Measurements from ENCODE around the gene TMBIM1. TPM values are rescaled to one million over a fixed set of nuclear protein-coding genes. Genes with fewer than 3 reads are reported as not detected.
"Not testable (repeated sequence)": the region's sequence is repeated elsewhere in the genome, so short reads cannot be mapped to it uniquely, and the experiment has no call there.

TMBIM1 gene
- total RNA-seq, 1 donor from 2014 or later = 113 TPM

DNA sequence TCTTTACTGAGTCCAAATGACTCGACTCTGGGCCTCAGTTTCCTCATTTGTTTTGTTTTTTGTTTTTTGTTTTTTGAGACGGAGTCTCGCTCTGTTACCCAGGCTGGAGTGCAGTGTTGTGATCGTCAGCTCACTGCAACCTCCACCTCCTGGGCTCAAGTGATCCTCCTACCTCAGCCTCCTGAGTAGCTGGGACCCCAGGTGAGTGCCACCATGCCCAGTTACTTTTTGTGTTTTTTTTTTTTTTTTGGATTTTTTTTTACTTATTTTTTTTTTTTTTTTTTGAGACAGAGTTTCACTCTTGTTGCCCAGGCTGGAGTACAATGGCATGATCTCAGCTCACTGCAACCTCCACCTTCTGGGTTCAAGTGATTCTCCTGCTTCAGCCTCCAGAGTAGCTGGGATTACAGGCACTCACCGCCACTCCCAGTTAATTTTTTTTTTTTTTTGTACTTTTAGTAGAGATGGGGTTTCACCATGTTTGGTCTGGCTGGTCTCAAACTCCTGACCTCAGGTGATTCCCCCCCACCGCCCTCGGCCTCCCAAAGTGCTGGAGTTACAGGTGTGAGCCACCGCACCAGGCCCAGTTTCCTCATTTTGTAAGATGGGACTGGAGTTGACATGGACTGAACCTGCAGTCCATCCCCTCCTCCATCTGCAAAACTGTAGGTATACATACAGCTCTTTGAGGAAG is 18.9 kb downstream of the TMBIM1 start:
- not testable (repeated sequence) for DNase-seq (ENCODE audit: extremely low read depth, low read depth, low spot score)

DNA sequence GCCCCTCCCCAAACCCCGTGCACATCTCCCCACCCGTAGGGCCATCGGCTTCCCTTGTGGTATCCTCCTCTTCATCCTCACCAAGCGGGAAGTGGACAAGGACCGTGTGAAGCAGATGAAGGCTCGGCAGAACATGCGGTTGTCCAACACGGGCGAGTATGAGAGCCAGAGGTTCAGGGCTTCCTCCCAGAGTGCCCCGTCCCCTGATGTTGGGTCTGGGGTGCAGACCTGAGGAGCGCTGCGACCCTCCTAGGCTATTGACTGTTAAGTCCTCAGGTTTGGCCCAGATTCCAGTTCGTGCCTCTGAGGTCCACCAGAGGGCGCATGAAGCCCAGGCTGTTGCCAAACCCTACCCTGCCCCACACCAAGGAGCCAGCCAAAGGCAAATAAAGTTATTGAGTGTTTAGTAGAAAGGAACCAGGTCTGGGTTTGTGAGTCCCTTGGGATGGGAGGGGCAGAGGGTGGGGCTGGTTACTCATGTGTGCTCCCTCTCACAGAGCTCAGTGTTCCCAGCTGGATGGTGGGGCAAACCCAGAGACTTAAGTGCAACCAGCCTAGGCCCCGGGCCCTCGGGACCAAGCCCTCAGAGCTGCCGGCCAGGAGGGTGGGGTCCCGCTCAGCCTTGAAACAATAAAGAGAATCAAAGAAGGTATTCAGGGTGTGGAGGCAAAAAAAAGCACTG is 19.6 kb downstream of the TMBIM1 start:
- DNase-seq (ENCODE audit: extremely low read depth, low read depth, low spot score) = no peak

DNA sequence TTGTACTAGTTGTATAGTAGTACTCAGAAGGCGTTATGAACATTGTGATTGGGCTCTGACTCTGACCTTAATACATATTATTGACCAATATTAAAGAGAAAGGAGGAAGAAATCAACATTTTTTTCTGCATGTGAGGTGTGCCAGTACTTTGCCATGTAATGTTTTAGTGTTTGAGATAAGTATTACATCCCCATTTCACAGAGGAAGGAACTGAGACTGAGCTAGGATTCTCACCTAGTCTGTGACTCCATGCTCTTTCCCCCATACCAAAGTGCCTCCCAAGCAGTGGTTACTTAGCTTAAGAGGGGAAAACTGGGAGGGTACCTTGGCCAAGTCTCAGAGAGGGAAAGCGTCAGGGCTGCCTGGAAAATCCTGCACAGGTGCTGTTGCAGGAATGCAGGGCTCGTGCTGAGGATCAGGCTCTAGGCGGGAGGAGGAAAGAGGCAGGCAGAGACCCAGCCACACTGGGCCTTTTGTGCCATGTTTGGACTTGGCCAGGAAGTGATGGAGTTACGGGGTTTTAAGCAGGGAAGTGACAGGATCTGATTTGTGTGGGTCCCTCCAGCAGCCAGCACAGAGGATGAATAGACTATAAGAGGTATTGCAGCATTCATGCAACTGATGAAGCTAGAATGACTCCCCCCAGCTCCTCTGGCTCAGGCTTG is 20.3 kb downstream of the TMBIM1 start:
- no peak for DNase-seq (ENCODE audit: extremely low read depth, low read depth, low spot score)

DNA sequence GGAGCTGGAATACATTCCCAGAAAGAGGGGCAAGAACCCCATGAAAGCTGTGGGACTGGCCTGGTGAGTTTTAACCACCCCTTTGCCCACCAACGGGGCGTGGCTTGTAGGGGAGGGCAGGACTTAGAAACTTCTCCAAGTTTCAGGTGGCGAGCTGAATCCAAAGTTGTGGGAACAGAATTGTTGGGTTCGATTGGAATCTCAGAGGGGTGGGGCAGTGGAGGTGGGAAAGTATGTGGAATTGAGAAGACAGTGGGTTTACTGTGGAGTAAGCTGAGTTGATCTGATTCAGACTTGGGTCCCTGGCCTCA is 20.9 kb downstream of the TMBIM1 start:
- no peak for DNase-seq (ENCODE audit: extremely low read depth, low read depth, low spot score)

- DNase-seq (ENCODE audit: extremely low read depth, low read depth, low spot score) = no peak
Measured at GRCh38 chr2:218270721-218271486, 21.4 kb downstream of the TMBIM1 start.

DNA sequence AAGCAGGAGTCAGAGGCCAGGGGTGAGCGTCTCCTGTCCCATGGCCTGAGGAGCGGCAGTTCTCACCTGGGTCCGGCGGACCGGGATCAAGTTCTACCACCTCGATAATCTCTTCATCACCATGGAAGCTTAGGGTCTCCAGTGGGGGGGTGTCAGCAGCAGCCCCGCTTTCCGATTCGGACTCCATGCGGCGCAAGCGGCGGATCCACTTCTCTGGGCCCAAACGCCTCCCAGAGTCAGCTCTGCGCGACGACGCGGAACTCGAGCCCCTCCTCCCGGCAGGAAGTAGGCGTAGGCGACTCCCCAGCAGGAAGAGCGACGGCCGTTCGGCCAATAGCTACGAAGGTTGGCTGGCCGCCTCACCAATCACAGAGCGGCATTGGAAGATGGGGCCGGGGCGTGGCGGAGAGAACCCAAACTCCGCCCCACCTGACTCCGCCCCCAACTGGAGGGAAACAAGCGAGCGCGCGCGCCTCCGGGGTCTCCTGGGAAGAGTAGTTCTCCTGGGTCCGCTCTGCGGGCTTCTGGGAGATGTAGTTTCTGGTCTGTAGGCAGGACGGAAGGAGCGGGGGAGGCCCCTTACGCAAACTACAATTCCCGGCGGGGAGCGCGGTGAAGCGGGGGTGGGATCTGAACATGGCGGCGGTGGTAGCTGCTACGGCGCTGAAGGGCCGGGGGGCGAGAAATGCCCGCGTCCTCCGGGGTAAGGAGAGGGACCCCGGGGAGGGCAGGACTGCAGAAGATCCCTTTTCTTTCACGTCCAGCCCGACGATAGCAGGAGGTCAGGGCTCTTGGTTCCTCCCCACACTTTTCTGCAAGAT is 22.2 kb downstream of the TMBIM1 start, which contains the start of the genes AAMP and PNKD:
TSS of gene AAMP (minus strand) at position 238 of the 821 bp plus-strand sequence. CDS start at position 187, 51 bp downstream.
TSS of gene PNKD (plus strand) at position 620 of the 821 bp plus-strand sequence. CDS start at position 637, 17 bp downstream.
- DNase-seq (ENCODE audit: extremely low read depth, low read depth, low spot score) = peak; percentile 89

DNA sequence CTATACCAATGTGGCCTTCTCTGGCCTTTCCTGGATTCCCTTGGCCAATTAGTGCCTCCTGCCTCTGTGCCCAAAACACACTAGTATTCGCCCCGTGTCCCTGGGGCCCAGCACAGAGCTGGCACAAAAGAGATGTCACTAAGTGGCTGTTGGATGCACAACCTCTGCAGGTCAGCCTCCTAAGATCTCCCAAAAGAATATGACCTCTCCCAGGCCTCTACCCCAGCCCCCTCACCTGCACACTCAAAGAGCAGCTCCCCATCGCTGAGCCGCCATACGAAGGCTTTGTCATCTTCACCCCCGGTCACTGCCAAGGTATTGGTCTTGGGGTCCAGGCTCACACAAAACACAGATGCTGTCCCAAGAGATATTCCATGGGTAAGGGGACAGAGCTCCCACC is 25.0 kb downstream of the TMBIM1 start:
- DNase-seq (ENCODE audit: extremely low read depth, low read depth, low spot score) = no peak

- no peak for DNase-seq (ENCODE audit: extremely low read depth, low read depth, low spot score)
Measured at GRCh38 chr2:218266316-218266979, 25.9 kb downstream of the TMBIM1 start.

DNA sequence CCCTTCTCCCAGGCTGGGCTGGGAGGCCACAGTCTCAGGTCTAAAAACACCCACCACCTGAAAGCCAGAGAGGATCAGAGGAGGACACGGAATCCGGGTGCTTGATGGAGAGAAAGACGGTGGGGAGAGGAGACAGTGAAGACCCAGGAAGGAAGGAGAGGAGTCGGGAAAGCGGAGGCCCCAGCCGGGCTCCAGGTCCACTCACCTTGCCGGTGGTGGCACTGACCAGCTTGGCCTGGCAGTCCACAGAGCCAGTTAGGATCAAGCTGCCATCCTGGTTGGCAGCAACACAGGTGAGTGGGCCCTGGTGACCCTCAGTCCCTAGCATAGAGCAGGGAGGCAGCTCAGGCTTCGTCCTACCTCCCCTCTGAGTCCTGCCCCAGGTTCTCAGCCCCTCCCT is 26.7 kb downstream of the TMBIM1 start:
- no peak for DNase-seq (ENCODE audit: extremely low read depth, low read depth, low spot score)

DNA sequence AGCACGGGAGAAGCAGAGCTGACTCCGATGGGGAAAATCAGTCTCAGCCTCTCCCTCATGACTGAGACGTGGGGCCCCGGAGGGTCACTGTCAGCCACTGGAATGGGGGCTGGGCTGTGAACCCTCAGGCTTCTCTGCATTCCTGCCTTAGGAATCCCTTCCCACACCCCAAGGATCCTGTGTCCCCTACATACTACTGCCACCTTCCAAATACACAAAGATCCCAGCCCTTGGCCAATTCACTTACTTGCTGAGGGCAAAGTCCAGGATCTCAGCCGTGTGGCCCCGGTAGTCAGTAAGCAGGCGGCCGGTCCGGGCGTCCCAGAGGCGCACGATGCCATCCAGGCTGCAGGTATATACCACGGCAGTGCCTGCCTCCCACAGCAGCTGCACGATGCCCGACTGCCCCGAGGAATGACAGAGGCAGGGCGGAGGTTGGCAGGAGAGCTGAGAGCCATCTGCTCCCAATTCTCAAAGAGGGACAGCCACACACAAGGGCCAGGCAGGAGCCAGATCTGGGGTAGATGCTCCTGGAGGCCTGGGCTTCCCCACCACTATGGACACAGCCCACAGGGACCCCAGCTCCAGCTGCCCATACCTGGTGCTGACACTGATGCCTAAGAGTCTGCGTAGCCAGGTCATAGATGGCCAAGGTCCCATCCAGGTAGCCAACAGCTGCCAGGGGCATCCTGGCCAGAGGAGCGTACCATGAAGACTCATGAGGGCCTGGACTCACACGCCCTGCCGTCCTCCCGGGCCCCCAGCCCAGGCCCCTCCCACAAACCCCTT is 27.3 kb downstream of the TMBIM1 start:
- no peak for DNase-seq (ENCODE audit: extremely low read depth, low read depth, low spot score)

DNA sequence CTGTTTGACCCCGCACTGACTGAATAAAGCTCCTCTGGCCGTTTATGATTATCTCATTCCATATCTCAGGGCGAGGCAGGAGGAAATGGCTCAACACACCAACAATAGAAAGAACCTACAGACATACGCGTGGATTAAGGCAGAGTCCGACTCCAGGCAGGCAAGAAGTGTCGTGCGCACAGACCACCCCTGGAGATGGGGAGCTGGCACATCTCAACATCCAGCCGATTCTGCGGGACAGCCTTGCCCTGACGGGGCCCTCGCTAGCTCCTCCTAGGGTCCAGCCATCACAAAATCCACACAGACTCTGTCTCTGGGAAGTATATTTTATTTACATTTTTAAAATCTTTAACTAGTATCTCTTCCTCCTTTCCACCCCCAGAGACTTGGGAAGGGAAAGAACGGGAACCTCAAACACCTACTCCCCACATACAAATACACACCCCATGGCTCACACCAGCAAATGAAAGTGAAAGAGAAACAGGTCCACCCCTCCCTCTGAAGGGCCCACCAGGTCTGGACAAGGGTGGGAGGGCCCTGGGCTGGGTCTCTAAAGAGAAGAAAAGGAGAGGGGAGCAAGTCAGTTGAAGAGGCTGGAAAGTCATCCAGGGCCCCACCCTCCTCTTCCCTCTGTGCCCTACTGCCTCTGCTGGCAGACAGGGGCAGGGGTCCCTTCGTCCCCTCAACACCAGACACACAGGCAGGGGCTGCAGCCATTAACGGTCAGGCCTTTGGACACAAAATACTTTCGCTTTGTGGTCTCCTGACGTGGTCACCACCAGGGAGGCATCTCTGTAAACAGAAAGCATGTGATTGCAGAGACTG is 28.3 kb downstream of the TMBIM1 start:
- no peak for DNase-seq (ENCODE audit: extremely low read depth, low read depth, low spot score)

DNA sequence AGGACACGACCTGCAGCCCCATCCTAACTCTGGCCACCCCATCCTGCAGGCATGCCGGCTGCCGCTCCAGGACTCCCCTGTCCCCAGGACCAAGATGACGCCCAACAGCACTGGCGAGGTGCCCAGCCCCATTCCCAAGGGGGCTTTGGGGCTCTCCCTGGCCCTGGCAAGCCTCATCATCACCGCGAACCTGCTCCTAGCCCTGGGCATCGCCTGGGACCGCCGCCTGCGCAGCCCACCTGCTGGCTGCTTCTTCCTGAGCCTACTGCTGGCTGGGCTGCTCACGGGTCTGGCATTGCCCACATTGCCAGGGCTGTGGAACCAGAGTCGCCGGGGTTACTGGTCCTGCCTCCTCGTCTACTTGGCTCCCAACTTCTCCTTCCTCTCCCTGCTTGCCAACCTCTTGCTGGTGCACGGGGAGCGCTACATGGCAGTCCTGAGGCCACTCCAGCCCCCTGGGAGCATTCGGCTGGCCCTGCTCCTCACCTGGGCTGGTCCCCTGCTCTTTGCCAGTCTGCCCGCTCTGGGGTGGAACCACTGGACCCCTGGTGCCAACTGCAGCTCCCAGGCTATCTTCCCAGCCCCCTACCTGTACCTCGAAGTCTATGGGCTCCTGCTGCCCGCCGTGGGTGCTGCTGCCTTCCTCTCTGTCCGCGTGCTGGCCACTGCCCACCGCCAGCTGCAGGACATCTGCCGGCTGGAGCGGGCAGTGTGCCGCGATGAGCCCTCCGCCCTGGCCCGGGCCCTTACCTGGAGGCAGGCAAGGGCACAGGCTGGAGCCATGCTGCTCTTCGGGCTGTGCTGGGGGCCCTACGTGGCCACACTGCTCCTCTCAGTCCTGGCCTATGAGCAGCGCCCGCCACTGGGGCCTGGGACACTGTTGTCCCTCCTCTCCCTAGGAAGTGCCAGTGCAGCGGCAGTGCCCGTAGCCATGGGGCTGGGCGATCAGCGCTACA is 29.4 kb downstream of the TMBIM1 start:
- DNase-seq (ENCODE audit: extremely low read depth, low read depth, low spot score) = no peak

GRCh38 chr2:218262237-218262600 is 30.1 kb downstream of the TMBIM1 start:
- DNase-seq (ENCODE audit: extremely low read depth, low read depth, low spot score) = no peak

- DNase-seq (ENCODE audit: extremely low read depth, low read depth, low spot score) = no peak
Measured at GRCh38 chr2:218261423-218262236, 30.7 kb downstream of the TMBIM1 start.

- no peak for DNase-seq (ENCODE audit: extremely low read depth, low read depth, low spot score)
Measured at GRCh38 chr2:218260742-218261422, 31.4 kb downstream of the TMBIM1 start, which contains the start of gene GPBAR1. TSS of gene GPBAR1 (plus strand) at chr2:218261015. CDS start at chr2:218262725, 1,710 bp downstream.
